Measurements from ENCODE around the gene C15orf39. TPM values are rescaled to one million over a fixed set of nuclear protein-coding genes. Genes with fewer than 3 reads are reported as not detected.

C15orf39 gene
- polyA plus RNA-seq, 3 donors = 8.9 to 80.7 (median 18.2) TPM

DNA sequence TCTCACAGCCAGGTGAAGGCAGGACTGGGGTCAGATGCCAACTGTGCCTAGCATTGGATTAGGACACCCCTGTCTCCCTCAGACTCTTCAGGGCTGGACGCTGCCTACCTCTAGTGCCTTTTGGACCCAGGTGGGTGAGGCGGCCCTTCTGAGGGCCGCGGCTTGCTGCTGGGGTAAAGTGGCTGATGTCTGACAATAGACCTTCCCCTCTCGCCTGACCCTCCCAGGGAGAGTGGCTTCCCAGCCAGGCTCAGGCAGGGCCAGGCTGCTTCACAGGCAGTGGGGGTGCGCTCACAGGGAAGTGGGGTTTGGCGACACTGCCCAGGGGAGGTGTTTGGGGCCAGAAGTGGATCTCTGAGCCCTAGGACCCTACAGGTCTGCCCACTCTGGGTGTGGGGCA is 43.3 kb upstream of the C15orf39 start:
- H3K27ac ChIP-seq (ENCODE audit: low read depth in 1 of 2, low read length in 2 of 2) = no peak overlapping the region
- no peaks in the 10 kb centered on the region for H3K36me3 ChIP-seq (replicated peaks in 1 of 2; ENCODE audit: control insufficient read depth in 1 of 2, insufficient read depth in 2 of 2, low read length in 2 of 2)
- no peak for DNase-seq
- H3K4me3 ChIP-seq (replicated peaks in 1 of 3; ENCODE audit: low read depth in 2 of 3, low read length in 3 of 3) = no peak overlapping the region
- Mint-ChIP-seq H3K9me3 (peaks cover 0 to 2% (median 0%) of the 10 kb centered on the region in 7 donors), H3K27ac (peak overlapping the region in 1 of 7 donors; percentile 30), H3K36me3 (no peaks in the 10 kb centered on the region), H3K4me3 (no peak overlapping the region), H3K27me3 (ENCODE audit: low read depth in 3 of 3) (peaks cover 0 to 6% (median 2%) of the 10 kb centered on the region in 3 donors), H3K4me1 (peaks cover 77% of the 10 kb centered on the region)
- intact Hi-C loops (cut with micrococcal nuclease) = no loop called here
- no peaks in the 10 kb centered on the region for H3K27me3 ChIP-seq (ENCODE audit: control insufficient read depth in 2 of 2, insufficient read depth in 2 of 2, low read length in 2 of 2)
- no peaks in the 10 kb centered on the region for H4K20me1 ChIP-seq (ENCODE audit: insufficient read depth, low read length)
- TF ChIP-seq, protein P1, sequence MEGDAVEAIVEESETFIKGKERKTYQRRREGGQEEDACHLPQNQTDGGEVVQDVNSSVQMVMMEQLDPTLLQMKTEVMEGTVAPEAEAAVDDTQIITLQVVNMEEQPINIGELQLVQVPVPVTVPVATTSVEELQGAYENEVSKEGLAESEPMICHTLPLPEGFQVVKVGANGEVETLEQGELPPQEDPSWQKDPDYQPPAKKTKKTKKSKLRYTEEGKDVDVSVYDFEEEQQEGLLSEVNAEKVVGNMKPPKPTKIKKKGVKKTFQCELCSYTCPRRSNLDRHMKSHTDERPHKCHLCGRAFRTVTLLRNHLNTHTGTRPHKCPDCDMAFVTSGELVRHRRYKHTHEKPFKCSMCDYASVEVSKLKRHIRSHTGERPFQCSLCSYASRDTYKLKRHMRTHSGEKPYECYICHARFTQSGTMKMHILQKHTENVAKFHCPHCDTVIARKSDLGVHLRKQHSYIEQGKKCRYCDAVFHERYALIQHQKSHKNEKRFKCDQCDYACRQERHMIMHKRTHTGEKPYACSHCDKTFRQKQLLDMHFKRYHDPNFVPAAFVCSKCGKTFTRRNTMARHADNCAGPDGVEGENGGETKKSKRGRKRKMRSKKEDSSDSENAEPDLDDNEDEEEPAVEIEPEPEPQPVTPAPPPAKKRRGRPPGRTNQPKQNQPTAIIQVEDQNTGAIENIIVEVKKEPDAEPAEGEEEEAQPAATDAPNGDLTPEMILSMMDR (IDR thresholded peaks at IDR 0.05) = no peak
- no peak overlapping the region for H3K4me2 ChIP-seq (replicated peaks; ENCODE audit: extremely low read depth, low read length, poor library complexity, severe bottlenecking)
- H3K9ac ChIP-seq (ENCODE audit: insufficient read depth, low read length, poor library complexity, severe bottlenecking) = no peak overlapping the region
- no peak overlapping the region for H2AFZ ChIP-seq (ENCODE audit: insufficient read depth, low read depth, low read length, poor library complexity, severe bottlenecking)
- no peaks in the 10 kb centered on the region for H3K9me3 ChIP-seq (replicated peaks in 1 of 2; ENCODE audit: control insufficient read depth in 1 of 2, insufficient read depth in 1 of 2, low read length in 2 of 2)
- H3K4me1 ChIP-seq (ENCODE audit: control insufficient read depth in 1 of 2, insufficient read depth in 2 of 2, low read length in 2 of 2) = peaks cover 81 to 85% of the 10 kb centered on the region in 2 donors
- no peaks in the 10 kb centered on the region for H3K79me2 ChIP-seq (ENCODE audit: insufficient read depth, low read length)
- WGBS (ENCODE audit: insufficient coverage) = 97% methylated on average over 5 of the region's 7 CpGs

GRCh38 chr15:75159244-75159643 is 42.4 kb upstream of the C15orf39 start:
- intact Hi-C loops (cut with micrococcal nuclease) = no loop called here
- Histone ChIP-seq H3K79me2 (ENCODE audit: insufficient read depth, low read length) (no peaks in the 10 kb centered on the region), H3K36me3 (replicated peaks in 1 of 2; ENCODE audit: control insufficient read depth in 1 of 2, insufficient read depth in 2 of 2, low read length in 2 of 2) (no peaks in the 10 kb centered on the region), H3K9me3 (replicated peaks in 1 of 2; ENCODE audit: control insufficient read depth in 1 of 2, insufficient read depth in 1 of 2, low read length in 2 of 2) (no peaks in the 10 kb centered on the region), H4K20me1 (ENCODE audit: insufficient read depth, low read length) (no peaks in the 10 kb centered on the region), H3K4me1 (ENCODE audit: control insufficient read depth in 1 of 2, insufficient read depth in 2 of 2, low read length in 2 of 2) (peaks cover 74 to 82% of the 10 kb centered on the region in 2 donors), H3K9ac (ENCODE audit: insufficient read depth, low read length, poor library complexity, severe bottlenecking) (no peak overlapping the region), H3K27ac (ENCODE audit: low read depth in 1 of 2, low read length in 2 of 2) (no peak overlapping the region), H3K27me3 (ENCODE audit: control insufficient read depth in 2 of 2, insufficient read depth in 2 of 2, low read length in 2 of 2) (no peaks in the 10 kb centered on the region), H3K4me3 (replicated peaks in 1 of 3; ENCODE audit: low read depth in 2 of 3, low read length in 3 of 3) (no peak overlapping the region), H2AFZ (ENCODE audit: insufficient read depth, low read depth, low read length, poor library complexity, severe bottlenecking) (no peak overlapping the region), H3K4me2 (replicated peaks; ENCODE audit: extremely low read depth, low read length, poor library complexity, severe bottlenecking) (no peak overlapping the region)
- H3K4me3 Mint-ChIP-seq = no peak overlapping the region
- peaks cover 0 to 6% (median 2%) of the 10 kb centered on the region in 3 donors for H3K27me3 Mint-ChIP-seq (ENCODE audit: low read depth in 3 of 3)
- no peak overlapping the region for H3K27ac Mint-ChIP-seq
- no peaks in the 10 kb centered on the region for H3K36me3 Mint-ChIP-seq
- H3K9me3 Mint-ChIP-seq = peaks cover 0 to 2% (median 0%) of the 10 kb centered on the region in 7 donors
- H3K4me1 Mint-ChIP-seq = peaks cover 71% of the 10 kb centered on the region
- no peak for DNase-seq
- no CpG with 5 or more reads among the region's 1 CpG for WGBS (ENCODE audit: insufficient coverage)
- TF ChIP-seq, protein P1 (IDR thresholded peaks at IDR 0.05) = no peak
